KMS-11 (cell line): ENCODE results near the gene UTP25.

Source experiments
- H2AFZ ChIP-seq: fragments of 200-600 bp; sonication (generic); 2 replicates; pipeline ENCODE4 v1.6.1; 2016; ENCODE audit warnings: antibody characterized with exemption, mixed run types, low read depth
- H3K27ac ChIP-seq: fragments of 200-600 bp; sonication (generic); 2 replicates; pipeline ENCODE4 v1.6.1; 2016; ENCODE audit warnings: mild to moderate bottlenecking, mixed run types
- H3K27me3 ChIP-seq: fragments of 200-600 bp; sonication (generic); 2 replicates; pipeline ENCODE4 v1.6.1; 2017; ENCODE audit warnings: mild to moderate bottlenecking, low read depth, mixed run types, moderate library complexity; ENCODE audit not compliant: insufficient read depth
- H3K36me3 ChIP-seq: fragments of 200-600 bp; sonication (generic); 2 replicates; pipeline ENCODE4 v1.6.1; 2017; ENCODE audit warnings: mild to moderate bottlenecking, mixed run types; ENCODE audit not compliant: insufficient read depth
- H3K4me1 ChIP-seq: fragments of 200-600 bp; sonication (generic); 2 replicates; pipeline ENCODE4 v1.6.1; 2016; ENCODE audit warnings: mild to moderate bottlenecking, low read depth, mixed run types; ENCODE audit not compliant: poor library complexity, severe bottlenecking
- H3K4me2 ChIP-seq: fragments of 200-600 bp; sonication (generic); 2 replicates; pipeline ENCODE4 v1.7.0; 2016; ENCODE audit warnings: mild to moderate bottlenecking, mixed run types
- H3K4me3 ChIP-seq: fragments of 200-600 bp; sonication (generic); IDR thresholded peaks from 2 replicates; pipeline ENCODE4 v1.6.1; 2017; ENCODE audit warnings: low read depth, low read length, mixed read lengths; ENCODE audit not compliant: insufficient read depth
- H3K79me2 ChIP-seq: fragments of 200-600 bp; sonication (generic); 2 replicates; pipeline ENCODE4 v1.6.1; 2016; ENCODE audit warnings: low read depth, mixed run types; ENCODE audit not compliant: insufficient read depth
- H3K9ac ChIP-seq: fragments of 200-600 bp; sonication (generic); 2 replicates; pipeline ENCODE4 v1.6.1; 2016; ENCODE audit warnings: mild to moderate bottlenecking, mixed run types
- H4K20me1 ChIP-seq: fragments of 200-600 bp; sonication (generic); 2 replicates; pipeline ENCODE4 v1.6.1; 2016; ENCODE audit warnings: mild to moderate bottlenecking, mixed run types; ENCODE audit not compliant: insufficient read depth
- TF ChIP-seq, protein P1 (sequence below): fragments of 200-600 bp; sonication (generic); conservative IDR thresholded peaks from 2 replicates; pipeline ENCODE4 v1.6.1; 2017; ENCODE audit warnings: low read depth, mild to moderate bottlenecking, antibody characterized with exemption, low read length, moderate library complexity, mixed read lengths

UTP25 gene

GRCh38 chr1:209820986-209821385, 6.8 kb upstream of the UTP25 start:
- Histone ChIP-seq H3K4me2 (no peak overlapping the region), H3K4me1 (peaks cover 7% of the 10 kb centered on the region), H3K79me2 (no peaks in the 10 kb centered on the region), H3K36me3 (no peaks in the 10 kb centered on the region), H3K9ac (no peak overlapping the region), H2AFZ (no peak overlapping the region), H3K27me3 (no peaks in the 10 kb centered on the region), H3K4me3 (no peak overlapping the region), H3K27ac (no peak overlapping the region), H4K20me1 (no peaks in the 10 kb centered on the region)
- TF ChIP-seq, protein P1, sequence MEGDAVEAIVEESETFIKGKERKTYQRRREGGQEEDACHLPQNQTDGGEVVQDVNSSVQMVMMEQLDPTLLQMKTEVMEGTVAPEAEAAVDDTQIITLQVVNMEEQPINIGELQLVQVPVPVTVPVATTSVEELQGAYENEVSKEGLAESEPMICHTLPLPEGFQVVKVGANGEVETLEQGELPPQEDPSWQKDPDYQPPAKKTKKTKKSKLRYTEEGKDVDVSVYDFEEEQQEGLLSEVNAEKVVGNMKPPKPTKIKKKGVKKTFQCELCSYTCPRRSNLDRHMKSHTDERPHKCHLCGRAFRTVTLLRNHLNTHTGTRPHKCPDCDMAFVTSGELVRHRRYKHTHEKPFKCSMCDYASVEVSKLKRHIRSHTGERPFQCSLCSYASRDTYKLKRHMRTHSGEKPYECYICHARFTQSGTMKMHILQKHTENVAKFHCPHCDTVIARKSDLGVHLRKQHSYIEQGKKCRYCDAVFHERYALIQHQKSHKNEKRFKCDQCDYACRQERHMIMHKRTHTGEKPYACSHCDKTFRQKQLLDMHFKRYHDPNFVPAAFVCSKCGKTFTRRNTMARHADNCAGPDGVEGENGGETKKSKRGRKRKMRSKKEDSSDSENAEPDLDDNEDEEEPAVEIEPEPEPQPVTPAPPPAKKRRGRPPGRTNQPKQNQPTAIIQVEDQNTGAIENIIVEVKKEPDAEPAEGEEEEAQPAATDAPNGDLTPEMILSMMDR: no peak

GRCh38 chr1:209822706-209823105, 5.1 kb upstream of the UTP25 start:
- Histone ChIP-seq H2AFZ (peak overlapping the region; percentile 20; the same call in 1 of the 2 replicates), H3K4me3 (no peak overlapping the region), H3K4me2 (no peak overlapping the region), H3K9ac (no peak overlapping the region), H4K20me1 (no peaks in the 10 kb centered on the region), H3K27me3 (no peaks in the 10 kb centered on the region), H3K36me3 (no peaks in the 10 kb centered on the region), H3K79me2 (no peaks in the 10 kb centered on the region), H3K27ac (no peak overlapping the region), H3K4me1 (peaks cover 9% of the 10 kb centered on the region)
- TF ChIP-seq, protein P1: no peak

DNA sequence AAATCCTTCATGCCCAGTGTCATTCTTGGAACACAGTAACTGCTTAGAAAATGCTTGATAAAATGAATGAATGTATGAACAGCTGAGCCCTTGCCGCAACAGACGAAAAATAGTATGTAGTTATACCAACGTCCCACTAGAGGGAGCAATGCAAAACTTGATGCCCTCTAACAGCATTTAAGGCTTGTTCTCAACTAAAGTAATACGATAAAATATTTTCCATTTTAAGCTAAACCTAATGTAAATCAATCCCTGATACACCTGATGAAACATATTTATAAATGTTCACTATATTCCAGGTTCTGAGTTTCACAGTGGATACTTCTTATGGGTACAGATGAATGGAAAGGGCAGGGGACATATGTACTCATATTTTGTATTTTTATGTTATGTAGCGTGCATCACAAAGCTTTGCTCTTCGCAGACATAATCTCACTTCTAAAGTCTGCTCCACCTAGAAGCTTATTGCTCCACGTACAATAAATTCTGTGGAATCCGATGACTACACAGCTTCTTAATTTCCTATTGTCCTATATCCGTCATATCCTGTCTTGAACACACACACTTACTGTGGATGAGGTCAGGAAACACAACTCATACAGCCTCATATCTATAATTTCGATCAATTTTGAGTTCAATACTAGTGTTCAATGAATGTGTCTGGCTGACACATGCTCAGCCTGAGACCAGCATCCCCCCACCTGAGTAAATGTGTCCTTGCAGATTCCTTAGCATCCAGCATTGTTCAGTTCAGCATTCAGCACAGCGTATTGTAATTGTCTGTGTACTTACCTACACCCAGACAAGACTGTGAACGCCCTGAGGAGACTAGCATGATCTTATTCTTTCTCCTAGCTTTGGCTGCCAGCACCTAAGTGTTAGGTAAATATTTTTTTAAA, 4.4 kb upstream of the UTP25 start:
- Histone ChIP-seq H2AFZ (peak overlapping the region; percentile 20; the same call in 1 of the 2 replicates), H3K36me3 (no peaks in the 10 kb centered on the region), H3K4me3 (no peak overlapping the region), H4K20me1 (no peaks in the 10 kb centered on the region), H3K9ac (no peak overlapping the region), H3K27me3 (no peaks in the 10 kb centered on the region), H3K27ac (no peak overlapping the region), H3K4me2 (no peak overlapping the region), H3K4me1 (peaks cover 9% of the 10 kb centered on the region), H3K79me2 (peaks cover 5% of the 10 kb centered on the region; the same call in 1 of the 2 replicates)
- TF ChIP-seq, protein P1: peak; percentile 96

DNA sequence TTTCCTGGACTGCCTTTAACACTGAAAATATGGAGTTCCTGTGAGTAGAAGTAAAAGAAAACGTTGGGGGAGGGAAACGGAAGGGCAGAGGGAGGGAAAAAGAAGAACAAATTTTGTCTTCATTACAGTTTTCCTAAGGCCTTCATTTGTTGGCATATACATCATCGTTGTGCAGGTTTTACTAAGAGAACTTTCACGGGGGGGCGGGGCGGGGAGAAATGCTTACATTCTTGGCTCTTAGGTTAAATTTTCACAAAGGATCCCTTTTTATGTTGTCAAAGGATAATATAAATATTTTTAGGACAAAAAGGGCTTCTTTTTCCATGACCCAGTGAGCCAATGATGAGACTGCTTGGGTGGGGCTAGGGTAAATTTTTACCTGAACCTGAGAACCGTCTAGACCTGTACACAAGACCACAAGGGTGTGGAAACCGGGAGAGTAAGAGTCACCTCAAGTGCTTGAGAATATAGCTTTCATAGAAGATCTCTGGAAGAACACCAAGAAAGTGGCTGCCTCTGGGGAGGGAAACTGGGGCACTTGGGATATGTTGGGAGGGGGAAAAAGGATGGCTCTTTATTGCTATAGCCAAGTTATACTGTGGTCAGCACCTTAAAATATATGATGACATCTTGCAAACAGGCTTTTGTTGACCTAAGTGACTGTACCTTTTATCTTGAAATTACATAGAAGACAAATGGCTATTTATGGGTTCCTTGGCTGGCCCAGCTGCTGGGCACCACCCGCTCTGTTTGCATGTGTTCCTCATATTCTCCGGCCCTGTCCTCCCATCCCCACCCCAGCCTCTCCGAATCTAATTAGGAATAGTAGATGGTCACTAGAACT, 2.0 kb upstream of the UTP25 start:
- no peak overlapping the region for H3K4me3 ChIP-seq
- peaks cover 5% of the 10 kb centered on the region; the same call in 1 of the 2 replicates for H3K36me3 ChIP-seq
- no peaks in the 10 kb centered on the region for H3K27me3 ChIP-seq
- H3K4me2 ChIP-seq: no peak overlapping the region
- no peaks in the 10 kb centered on the region for H4K20me1 ChIP-seq
- TF ChIP-seq, protein P1: no peak
- H2AFZ ChIP-seq: no peak overlapping the region
- H3K4me1 ChIP-seq: peaks cover 31% of the 10 kb centered on the region
- H3K9ac ChIP-seq: no peak overlapping the region
- H3K79me2 ChIP-seq: peaks cover 28% of the 10 kb centered on the region
- no peak overlapping the region for H3K27ac ChIP-seq
